GM23338 (cell line): ENCODE results near the gene COMMD7. TPM values are rescaled to one million over a fixed set of nuclear protein-coding genes. Genes with fewer than 3 reads are reported as not detected.

ENCODE experiments used
- ATAC-seq: fragments of 200-7000 bp; cut with Tn5 transposase; 3 replicates; pipeline ENCODE4 v1.9.1; 2020
- DNase-seq: peaks from one replicate; pipeline ENCODE4 v3.0.0-alpha.2; 2015; ENCODE audit warnings: low spot score
- H2AFZ ChIP-seq: fragments of 200-600 bp; sonication (generic); 2 replicates; pipeline ENCODE4 v1.8.0; 2016; ENCODE audit warnings: antibody characterized with exemption, mild to moderate bottlenecking, moderate library complexity
- H3F3A ChIP-seq: fragments of 200-600 bp; sonication (generic); replicated peaks from 2 replicates; pipeline ENCODE4 v1.8.0; 2017; ENCODE audit warnings: antibody characterized with exemption, mixed run types, low read depth
- H3K27ac ChIP-seq: fragments of 200-600 bp; sonication (generic); 2 replicates; pipeline ENCODE4 v1.6.1; 2016; ENCODE audit warnings: low read depth
- H3K27me3 ChIP-seq: fragments of 200-600 bp; sonication (generic); 2 replicates; pipeline ENCODE4 v1.8.0; 2016; ENCODE audit warnings: mild to moderate bottlenecking, mixed run types, moderate library complexity; ENCODE audit not compliant: insufficient read depth
- H3K36me3 ChIP-seq: fragments of 200-600 bp; sonication (generic); 2 replicates; pipeline ENCODE4 v1.8.0; 2016; ENCODE audit warnings: mild to moderate bottlenecking; ENCODE audit not compliant: insufficient read depth
- H3K4me1 ChIP-seq: fragments of 200-600 bp; sonication (generic); 2 replicates; pipeline ENCODE4 v1.8.0; 2016; ENCODE audit warnings: mild to moderate bottlenecking, moderate library complexity; ENCODE audit not compliant: insufficient read depth
- H3K4me2 ChIP-seq: fragments of 200-600 bp; sonication (generic); 2 replicates; pipeline ENCODE4 v1.7.1; 2017; ENCODE audit warnings: mixed run types
- H3K4me3 ChIP-seq: fragments of 200-600 bp; sonication (generic); 2 replicates; pipeline ENCODE4 v1.6.1; 2016; ENCODE audit warnings: mixed run types
- H3K79me2 ChIP-seq: fragments of 200-600 bp; sonication (generic); replicated peaks from 2 replicates; pipeline ENCODE4 v1.8.0; 2017; ENCODE audit warnings: mild to moderate bottlenecking; ENCODE audit not compliant: insufficient read depth
- H3K9me2 ChIP-seq: fragments of 200-600 bp; sonication (generic); 2 replicates; pipeline ENCODE4 v1.8.0; 2017; ENCODE audit not compliant: insufficient read depth
- H4K20me1 ChIP-seq: fragments of 200-600 bp; sonication (generic); replicated peaks from 2 replicates; pipeline ENCODE4 v1.8.0; 2017; ENCODE audit warnings: mild to moderate bottlenecking; ENCODE audit not compliant: insufficient read depth
- H3K27ac Mint-ChIP-seq: 2 replicates; pipeline ENCODE4 v1.8.0; 2020; ENCODE audit warnings: inconsistent platforms, mild to moderate bottlenecking, moderate library complexity, mixed read lengths
- H3K27me3 Mint-ChIP-seq: 3 replicates; pipeline ENCODE4 v1.8.0; 2022; ENCODE audit warnings: low read depth, mild to moderate bottlenecking, moderate library complexity, mixed read lengths, inconsistent platforms; ENCODE audit not compliant: insufficient read depth, poor library complexity
- H3K36me3 Mint-ChIP-seq: 3 replicates; pipeline ENCODE4 v1.8.0; 2021; ENCODE audit warnings: low read depth, mild to moderate bottlenecking, inconsistent platforms, moderate library complexity, mixed read lengths
- H3K4me1 Mint-ChIP-seq: 3 replicates; pipeline ENCODE4 v1.8.0; 2020; ENCODE audit warnings: mild to moderate bottlenecking, inconsistent platforms, mixed read lengths
- H3K4me3 Mint-ChIP-seq: 3 replicates; pipeline ENCODE4 v1.8.0; 2021; ENCODE audit warnings: moderate library complexity, mild to moderate bottlenecking, inconsistent platforms, mixed read lengths
- H3K9me3 Mint-ChIP-seq: 3 replicates; pipeline ENCODE4 v1.8.0; 2020; ENCODE audit warnings: moderate library complexity, mild to moderate bottlenecking, inconsistent platforms, mixed read lengths
- ETS1 ChIP-seq: IDR thresholded peaks from 2 replicates; pipeline ENCODE4 v1.6.1; 2016; ENCODE audit warnings: antibody characterized with exemption
- EZH2phosphoT487 ChIP-seq: fragments of 200-600 bp; sonication (generic); IDR thresholded peaks from one replicate; pipeline ENCODE4 v1.8.1; 2018; ENCODE audit warnings: antibody characterized with exemption; ENCODE audit not compliant: unreplicated experiment
- NANOG ChIP-seq: IDR thresholded peaks from 2 replicates; pipeline ENCODE4 v1.6.1; 2016; ENCODE audit warnings: antibody characterized with exemption, borderline replicate concordance
- POLR2AphosphoS5 ChIP-seq: IDR thresholded peaks from 2 replicates; pipeline ENCODE4 v1.6.1; 2016; ENCODE audit warnings: antibody characterized with exemption, low read depth
- REST ChIP-seq: IDR thresholded peaks from one replicate; pipeline ENCODE4 v1.6.1; 2018; ENCODE audit warnings: antibody characterized with exemption; ENCODE audit not compliant: unreplicated experiment
- ZNF462 ChIP-seq: fragments of 250-450 bp; sonication (Bioruptor Pico); IDR thresholded peaks from 2 replicates; pipeline ENCODE4 v1.5.0; 2020; ENCODE audit warnings: mild to moderate bottlenecking, moderate library complexity
- polyA plus RNA-seq: library from polyadenylated mRNA; unstranded; fragments of >200 nt; fragmentation: Nextera tagmentation; extraction: Ambion mirVana; gene quantifications from 2 replicates; pipeline ENCODE4 v1.2.1, GENCODE V29; 2016
- total RNA-seq: library from RNA; depleted of rRNA; stranded (reverse); fragments of >200 nt; shearing (Covaris generic); gene quantifications from 2 replicates; pipeline ENCODE4 v1.2.3, GENCODE V29; 2014

The COMMD7 gene
- total and polyA plus RNA-seq, 2 experiments from 2014 or later: 67.3 to 86.4 TPM

- ATAC-seq (peak; percentile 5; the same call in 2 of the 3 replicates), DNase-seq (peak; percentile 59)
- H3K27ac Mint-ChIP-seq: peak overlapping the region; percentile 93
- Histone ChIP-seq H3K27me3 (no peaks in the 10 kb centered on the region), H3K36me3 (no peaks in the 10 kb centered on the region), H2AFZ (no peak overlapping the region), H3F3A (peaks cover 12% of the 10 kb centered on the region), H3K4me2 (peak overlapping the region; percentile 64), H3K27ac (peak overlapping the region; percentile 93), H3K4me1 (peaks cover 79% of the 10 kb centered on the region), H3K9me2 (no peaks in the 10 kb centered on the region), H3K79me2 (peaks cover 63% of the 10 kb centered on the region), H4K20me1 (no peaks in the 10 kb centered on the region), H3K4me3 (peak overlapping the region; percentile 30; the same call in 1 of the 2 replicates)
- H3K4me1 Mint-ChIP-seq: peaks cover 55% of the 10 kb centered on the region
- H3K36me3 Mint-ChIP-seq: no peaks in the 10 kb centered on the region; the same call in 2 of the 3 replicates
- peak overlapping the region; percentile 23; the same call in 1 of the 3 replicates for H3K4me3 Mint-ChIP-seq
- H3K9me3 Mint-ChIP-seq: no peaks in the 10 kb centered on the region; the same call in 1 of the 3 replicates
- TF ChIP-seq NANOG: peak; percentile 98
- TF ChIP-seq POLR2AphosphoS5: 0 out of 2 replicates have a peak, but pooled peaks have one; percentile 32
- no peak for TF ChIP-seq EZH2phosphoT487
- TF ChIP-seq REST: no peak
- no peak for TF ChIP-seq ETS1
- no peak for TF ChIP-seq ZNF462 (CRISPR knock-in tag)
- H3K27me3 Mint-ChIP-seq: peaks cover 10% of the 10 kb centered on the region
Measured at GRCh38 chr20:32756156-32756555, 12.9 kb upstream of the COMMD7 start.
